OCI-LY3 (cell line): ENCODE data around the gene THOP1.

Experiments used
- H2AFZ ChIP-seq: fragments of 200-600, 300-600 bp; shearing (Covaris generic); 2 replicates; pipeline ENCODE4 v1.6.0; 2014; ENCODE audit warnings: antibody characterized with exemption, low read depth, low read length
- H3K27ac ChIP-seq: fragments of 200-600, 300-600 bp; sonication (generic); 2 replicates; pipeline ENCODE4 v1.5.1; 2014; ENCODE audit warnings: mild to moderate bottlenecking, low read length, moderate library complexity, mixed read lengths
- H3K27me3 ChIP-seq: fragments of 200-600, 300-600 bp; sonication (generic); 2 replicates; pipeline ENCODE4 v1.6.1; 2014; ENCODE audit warnings: low read depth, low read length, mixed read lengths
- H3K36me3 ChIP-seq: fragments of 200-600, 300-600 bp; sonication (generic); replicated peaks from 2 replicates; pipeline ENCODE3; 2014; ENCODE audit warnings: low read depth, low read length, mixed read lengths
- H3K4me1 ChIP-seq: fragments of 300-600, 200-600 bp; sonication (generic); 2 replicates; pipeline ENCODE4 v1.6.1; 2014; ENCODE audit warnings: low read length, mixed read lengths
- H3K4me2 ChIP-seq: fragments of 200-600, 300-600 bp; sonication (generic); 2 replicates; pipeline ENCODE4 v1.6.1; 2014; ENCODE audit warnings: low read length, mixed read lengths
- H3K4me3 ChIP-seq: fragments of 300-600, 200-600 bp; sonication (generic); 2 replicates; pipeline ENCODE4 v1.5.1; 2014; ENCODE audit warnings: antibody characterized with exemption, mild to moderate bottlenecking, low read length, moderate library complexity
- H3K79me2 ChIP-seq: fragments of 300-600, 200-600 bp; shearing (Covaris generic); 2 replicates; pipeline ENCODE4 v1.6.1; 2014; ENCODE audit warnings: mild to moderate bottlenecking, low read length, mixed read lengths
- H3K9ac ChIP-seq: fragments of 300-600, 200-600 bp; shearing (Covaris generic); 2 replicates; pipeline ENCODE4 v1.6.0; 2014; ENCODE audit warnings: mild to moderate bottlenecking, low read length, moderate library complexity
- H3K9me3 ChIP-seq: fragments of 200-600, 300-600 bp; shearing (Covaris generic); 2 replicates; pipeline ENCODE4 v1.6.1; 2014; ENCODE audit warnings: low read length, mixed read lengths; ENCODE audit not compliant: insufficient read depth
- H4K20me1 ChIP-seq: fragments of 200-600, 300-600 bp; sonication (generic); 2 replicates; pipeline ENCODE4 v1.6.1; 2016; ENCODE audit warnings: low read length, mixed read lengths; ENCODE audit not compliant: insufficient read depth
- CTCF ChIP-seq: fragments of 200-600, 300-600 bp; sonication (generic); IDR thresholded peaks from 2 replicates; pipeline ENCODE4 v1.5.1; 2014; ENCODE audit warnings: antibody characterized with exemption, low read length, low read depth
- EZH2phosphoT487 ChIP-seq: fragments of 200-600 bp; shearing (Covaris generic); IDR thresholded peaks from 2 replicates; pipeline ENCODE4 v1.6.1; 2018; ENCODE audit warnings: antibody characterized with exemption, mixed run types, low read depth

Gene THOP1

GRCh38 chr19:2803486-2804155, 18.3 kb downstream of the THOP1 start:
- Histone ChIP-seq H3K4me2 (no peak overlapping the region), H2AFZ (no peak overlapping the region), H3K9ac (no peak overlapping the region), H4K20me1 (peaks cover 6% of the 10 kb centered on the region), H3K4me1 (no peaks in the 10 kb centered on the region), H3K79me2 (peaks cover 20% of the 10 kb centered on the region; the same call in 1 of the 2 replicates), H3K9me3 (no peaks in the 10 kb centered on the region), H3K27ac (no peak overlapping the region), H3K36me3 (peaks cover 81% of the 10 kb centered on the region), H3K4me3 (no peak overlapping the region), H3K27me3 (no peaks in the 10 kb centered on the region)
- TF ChIP-seq CTCF (no peak), EZH2phosphoT487 (no peak)

GRCh38 chr19:2804156-2805004, 19.1 kb downstream of the THOP1 start:
- Histone ChIP-seq H3K79me2 (peaks cover 19% of the 10 kb centered on the region; the same call in 1 of the 2 replicates), H3K4me1 (no peaks in the 10 kb centered on the region), H3K9me3 (no peaks in the 10 kb centered on the region), H3K27me3 (no peaks in the 10 kb centered on the region), H3K36me3 (peaks cover 85% of the 10 kb centered on the region), H3K27ac (no peak overlapping the region), H3K9ac (no peak overlapping the region), H3K4me2 (no peak overlapping the region), H2AFZ (no peak overlapping the region), H4K20me1 (peaks cover 6% of the 10 kb centered on the region), H3K4me3 (no peak overlapping the region)
- no peak for TF ChIP-seq EZH2phosphoT487
- no peak for TF ChIP-seq CTCF

- Histone ChIP-seq H3K79me2 (peaks cover 19% of the 10 kb centered on the region; the same call in 1 of the 2 replicates), H3K4me2 (no peak overlapping the region), H4K20me1 (peaks cover 6% of the 10 kb centered on the region), H3K27ac (no peak overlapping the region), H3K36me3 (peaks cover 85% of the 10 kb centered on the region), H3K4me3 (no peak overlapping the region), H3K9ac (no peak overlapping the region), H2AFZ (no peak overlapping the region), H3K4me1 (no peaks in the 10 kb centered on the region), H3K27me3 (no peaks in the 10 kb centered on the region), H3K9me3 (no peaks in the 10 kb centered on the region)
- TF ChIP-seq EZH2phosphoT487 (no peak), CTCF (no peak)
Observed at GRCh38 chr19:2805261-2805900, 20.1 kb downstream of the THOP1 start.
